EL (cell line): ENCODE data around the gene FAM120B.
A peak's percentile ranks its signal among the peaks of the same experiment; 100 is the strongest.

Source experiments
- DNase-seq: peaks from one replicate; pipeline ENCODE4 v3.0.0-alpha.2; 2016

Gene FAM120B

DNA sequence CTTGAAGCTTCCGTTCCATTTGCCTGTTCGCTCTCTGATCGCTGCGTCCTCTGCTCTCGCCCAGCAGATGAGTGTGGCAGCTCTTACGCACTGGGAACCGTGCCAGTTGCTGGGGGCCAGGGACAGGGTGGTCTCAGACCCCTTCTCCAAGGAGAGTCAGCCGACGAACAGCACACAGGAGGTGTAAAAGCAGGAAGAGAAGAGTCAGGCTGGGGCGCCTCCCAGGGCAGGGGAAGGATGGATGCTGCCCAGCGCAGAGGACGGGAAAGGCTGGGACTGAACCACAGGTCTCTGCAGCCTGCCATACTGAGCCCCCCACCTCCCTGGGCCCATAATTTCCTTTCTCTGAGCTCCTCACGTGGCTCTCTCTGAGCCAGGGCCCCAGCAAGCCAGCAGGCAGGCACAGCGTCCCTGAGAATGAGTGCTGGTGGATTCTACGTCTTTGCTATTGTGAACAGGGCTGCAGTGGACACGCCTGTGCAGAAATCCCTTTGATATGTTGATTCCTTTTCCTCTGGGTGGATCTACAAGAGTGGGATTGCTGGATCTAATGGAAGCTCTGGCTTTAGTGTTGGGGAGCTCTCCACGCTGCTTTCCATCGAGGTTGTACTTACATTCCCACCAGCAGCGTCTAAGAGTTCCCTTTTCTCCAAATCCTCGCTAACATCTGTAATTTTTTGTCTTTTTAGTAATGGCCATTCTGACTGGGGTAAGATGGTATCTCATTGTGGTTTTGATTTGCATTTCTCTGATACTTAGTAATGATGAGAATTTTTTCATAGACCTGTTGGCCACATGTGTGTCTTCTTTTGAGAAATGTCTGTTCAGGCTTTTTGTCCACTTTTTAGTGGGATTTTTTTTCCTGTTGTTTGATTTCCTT lies 142.4 kb downstream of the FAM120B start:
- peak; percentile 45 for DNase-seq

DNA sequence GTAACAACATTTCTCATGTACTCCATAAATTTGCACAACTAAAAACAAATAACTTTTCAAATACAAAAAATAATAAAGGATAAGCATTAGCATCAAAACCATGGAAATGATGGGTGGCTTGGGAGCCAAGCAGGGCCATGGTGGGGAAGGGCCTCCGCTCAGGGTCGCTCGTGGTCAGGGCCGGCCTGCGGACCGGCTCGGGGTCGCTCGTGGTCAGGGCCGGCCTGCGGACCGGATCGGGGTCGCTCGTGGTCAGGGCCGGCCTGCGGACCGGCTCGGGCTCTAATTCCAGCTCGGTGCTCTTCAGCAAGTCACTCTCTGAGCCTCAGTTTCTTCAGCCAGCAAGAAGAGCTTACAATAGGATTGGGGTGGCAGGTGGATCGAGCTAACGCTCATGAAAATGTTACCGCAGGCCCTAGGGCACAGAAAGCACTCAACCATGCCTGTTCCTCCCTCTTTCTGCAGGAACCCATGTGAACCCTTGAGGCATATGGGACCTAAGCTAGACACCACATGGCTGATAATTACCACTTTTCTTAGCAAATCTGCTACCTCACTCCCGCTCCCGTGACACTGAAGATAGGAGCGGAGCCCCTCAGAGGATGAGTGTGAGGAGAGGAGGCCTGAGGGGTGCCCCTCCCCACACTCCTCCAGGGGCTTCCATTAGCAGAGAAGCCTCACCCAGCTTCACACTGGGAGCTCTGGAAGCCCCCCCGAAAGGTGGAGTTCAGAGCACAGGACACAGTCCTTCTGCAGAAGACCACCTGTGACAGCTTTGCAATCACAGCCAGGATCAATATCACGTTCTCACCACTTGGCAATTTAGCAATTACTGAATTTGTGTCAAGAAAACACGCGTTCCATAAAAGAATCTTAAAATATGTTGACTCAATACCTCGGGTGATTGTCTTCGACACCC lies 143.5 kb downstream of the FAM120B start:
- DNase-seq = no peak

DNA sequence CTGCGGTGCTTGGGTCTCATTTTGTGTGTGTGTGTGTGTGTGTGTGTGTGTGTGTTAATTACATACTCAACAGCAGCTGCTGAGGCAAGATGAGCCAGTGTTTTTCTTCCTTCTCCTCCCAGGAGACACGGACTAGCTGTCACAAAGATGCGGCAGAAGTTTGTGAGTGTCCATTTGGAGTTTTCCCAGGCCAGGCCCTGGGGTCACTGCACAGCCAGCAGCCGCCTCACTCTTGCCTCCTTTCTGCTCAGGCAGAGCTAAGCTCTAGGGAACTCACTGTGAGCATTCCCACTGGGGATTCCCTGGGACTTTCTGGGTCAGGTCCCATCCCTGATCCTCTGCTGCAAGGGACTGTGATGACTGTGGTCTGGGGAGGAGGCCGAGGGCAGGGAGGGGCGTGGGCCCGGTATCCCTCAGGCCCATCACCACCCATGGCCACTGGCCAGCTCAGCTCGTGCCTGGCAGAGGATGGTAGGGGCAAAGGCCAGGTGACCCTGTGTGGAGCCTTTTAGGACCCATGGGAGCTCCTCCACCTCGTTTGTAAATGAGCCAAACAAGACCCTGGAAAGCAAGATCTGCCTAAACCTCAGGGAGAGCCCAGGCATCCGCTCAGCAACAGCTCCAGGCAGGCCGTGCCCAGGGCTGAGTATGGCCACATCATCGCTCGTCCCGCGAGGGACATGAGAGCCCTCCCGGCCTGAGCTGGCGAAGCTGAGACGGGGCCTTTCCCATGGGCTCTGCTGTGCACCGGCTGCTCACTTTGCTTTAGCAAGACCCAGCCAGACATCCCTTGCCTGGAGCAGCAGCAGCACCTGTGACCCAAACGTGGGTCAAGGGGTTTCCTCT lies 144.6 kb downstream of the FAM120B start:
- no peak for DNase-seq

DNA sequence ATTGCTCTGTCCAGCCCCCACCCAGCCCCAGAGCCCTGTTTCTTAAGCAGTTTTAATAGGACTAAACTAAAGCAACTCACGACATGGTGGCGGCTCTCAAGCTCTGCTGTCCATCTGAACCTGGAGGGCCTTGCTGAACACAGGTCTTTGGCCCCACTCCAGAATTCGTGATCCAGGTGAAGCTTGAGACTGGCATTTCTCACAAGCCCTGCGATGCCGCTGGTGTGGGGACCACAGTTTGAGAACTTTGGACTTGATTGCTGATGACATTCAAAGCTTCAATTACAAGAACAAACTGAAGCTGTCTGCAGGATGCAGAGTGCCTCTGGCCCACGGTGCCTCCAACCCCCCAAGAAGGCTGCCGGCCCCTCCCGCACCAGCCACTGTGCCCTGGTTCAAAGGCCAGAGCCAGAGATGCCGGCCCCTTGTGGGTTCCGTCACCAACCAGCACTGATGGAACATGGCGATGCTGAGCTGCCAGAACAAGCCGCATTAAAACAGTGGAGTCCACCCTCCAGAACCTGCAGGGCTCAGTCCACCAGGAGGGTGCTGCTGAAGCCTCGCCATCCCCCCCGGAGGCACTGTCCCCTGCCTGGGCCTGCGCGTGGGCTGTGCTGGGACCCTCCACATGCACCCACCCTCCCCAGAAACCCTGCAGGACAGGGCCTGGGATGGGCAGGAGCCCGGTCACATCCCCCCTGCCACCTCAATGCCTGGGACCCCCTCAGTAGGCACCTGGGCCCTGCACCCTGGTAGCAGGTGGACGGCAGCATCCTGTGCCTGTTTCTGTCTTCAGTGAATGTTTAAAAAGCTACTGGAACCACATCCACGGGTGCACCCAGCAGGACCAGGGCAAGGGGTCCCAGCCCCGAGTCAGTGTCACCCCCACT lies 145.4 kb downstream of the FAM120B start:
- no peak for DNase-seq

DNA sequence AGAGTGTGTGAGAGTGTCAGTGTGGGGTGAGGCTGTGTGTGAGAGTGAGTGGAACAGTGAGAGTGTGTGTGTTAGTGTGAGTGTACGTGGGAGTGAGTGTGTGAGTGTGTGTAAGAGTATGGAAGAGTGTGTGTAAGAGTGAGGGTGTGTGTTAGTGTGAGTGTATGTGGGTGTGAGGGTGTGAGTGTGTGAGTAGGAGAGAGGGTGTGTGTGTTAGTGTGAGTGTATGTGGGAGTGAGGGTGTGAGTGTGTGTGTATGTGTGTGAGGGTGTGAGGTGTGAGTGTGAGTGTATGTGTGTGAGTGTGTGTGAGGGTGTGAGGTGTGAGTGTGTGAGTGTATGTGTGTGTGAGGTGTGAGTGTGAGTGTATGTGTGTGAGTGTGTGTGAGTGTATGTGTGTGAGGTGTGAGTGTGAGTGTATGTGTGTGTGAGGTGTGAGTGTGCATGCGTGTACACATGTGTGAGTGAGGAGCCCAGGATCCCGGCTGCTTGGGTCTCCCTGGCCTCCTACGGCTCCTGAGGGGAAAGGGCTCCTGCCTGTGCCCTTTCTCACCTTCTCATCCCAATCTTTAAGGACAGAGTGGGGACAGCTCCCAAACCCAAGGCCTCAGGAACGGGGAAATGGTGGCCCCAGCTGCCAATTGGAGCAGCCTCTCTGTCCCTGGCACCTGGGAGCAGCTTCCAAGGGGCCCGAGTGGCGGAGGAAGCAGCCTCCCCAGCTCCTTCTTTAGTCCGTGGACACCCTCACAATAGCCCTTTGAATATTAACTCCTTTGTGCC lies 146.4 kb downstream of the FAM120B start:
- DNase-seq = no peak

DNA sequence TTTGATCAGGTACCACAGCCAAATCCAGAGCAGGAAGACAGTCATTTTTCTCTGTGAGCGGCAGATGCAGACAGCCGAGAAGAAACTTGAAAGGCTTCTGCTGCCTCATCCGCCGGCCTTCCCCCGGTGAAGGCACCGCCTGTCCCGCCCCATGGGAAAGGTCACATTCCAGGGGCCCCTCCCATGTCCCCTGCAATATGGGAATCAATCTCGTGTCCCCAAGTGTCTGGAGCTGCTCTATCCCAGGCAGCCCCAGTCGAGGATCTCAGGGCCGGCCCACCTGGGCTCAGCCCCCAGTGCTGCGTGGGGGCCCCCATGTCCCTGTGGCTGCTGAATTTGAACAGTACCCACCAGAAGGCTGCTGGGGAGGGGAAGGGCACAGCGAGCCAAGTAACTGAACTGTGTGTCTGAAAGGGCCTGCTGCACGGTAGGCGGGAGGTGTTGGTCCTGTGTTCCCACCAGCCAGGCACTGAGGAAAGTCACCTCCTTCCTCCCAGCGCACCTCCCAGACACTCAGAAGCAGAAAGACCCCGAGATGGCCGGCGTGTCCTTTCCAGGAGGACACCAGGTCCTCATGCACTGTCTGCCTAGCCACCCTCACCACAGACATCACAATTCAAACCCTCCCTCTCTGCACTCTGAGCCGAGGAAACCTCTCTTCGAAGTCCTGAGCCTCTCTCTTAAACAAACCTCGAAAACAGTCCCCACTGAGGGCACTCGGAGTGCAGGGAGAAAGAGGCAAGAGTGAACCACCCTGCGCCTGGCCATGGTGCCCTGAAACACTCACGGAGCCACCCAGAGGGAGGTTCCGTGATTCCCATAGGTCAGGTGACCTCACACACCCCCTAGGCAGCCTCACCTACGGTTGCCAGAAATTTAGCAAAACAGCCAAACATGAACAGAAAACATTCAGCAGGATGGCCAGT lies 147.3 kb downstream of the FAM120B start:
- DNase-seq = no peak

DNA sequence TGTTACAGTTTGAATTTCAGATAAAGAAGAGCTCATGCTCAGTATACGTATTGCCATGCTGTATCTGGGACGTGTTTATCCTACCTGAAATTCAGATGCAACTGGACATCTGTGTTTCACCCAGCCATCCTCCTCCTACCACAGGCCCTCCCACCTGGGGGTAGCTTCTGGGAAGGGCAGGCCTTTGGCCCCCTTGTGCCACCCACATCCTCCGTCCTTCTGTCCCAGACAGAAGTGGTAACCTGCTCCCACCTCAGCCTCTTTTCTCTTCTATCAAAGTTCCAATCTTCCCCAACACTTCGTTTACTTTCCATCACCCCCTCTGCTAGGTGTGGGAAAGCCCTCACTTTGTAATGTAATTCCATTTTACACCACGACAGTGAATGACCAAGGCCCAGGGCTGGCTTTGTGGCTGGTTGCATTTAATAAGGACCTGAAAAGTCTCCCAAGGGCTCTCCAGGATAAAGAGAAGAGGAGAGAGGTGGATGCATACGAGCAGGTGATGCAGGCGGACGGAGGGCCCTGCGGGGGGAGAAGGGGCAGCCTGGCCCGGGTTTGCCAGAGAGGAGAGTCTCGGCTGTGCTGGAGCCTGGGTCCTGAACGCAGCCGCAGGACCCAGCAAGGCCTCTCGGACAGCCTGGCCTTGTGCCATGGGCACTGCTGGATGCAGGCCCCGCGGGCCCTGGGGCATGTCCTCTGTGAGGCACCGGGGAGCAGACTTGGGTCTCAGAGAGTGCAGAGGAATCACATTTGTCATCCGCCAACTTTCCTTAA lies 148.1 kb downstream of the FAM120B start:
- DNase-seq = no peak

DNA sequence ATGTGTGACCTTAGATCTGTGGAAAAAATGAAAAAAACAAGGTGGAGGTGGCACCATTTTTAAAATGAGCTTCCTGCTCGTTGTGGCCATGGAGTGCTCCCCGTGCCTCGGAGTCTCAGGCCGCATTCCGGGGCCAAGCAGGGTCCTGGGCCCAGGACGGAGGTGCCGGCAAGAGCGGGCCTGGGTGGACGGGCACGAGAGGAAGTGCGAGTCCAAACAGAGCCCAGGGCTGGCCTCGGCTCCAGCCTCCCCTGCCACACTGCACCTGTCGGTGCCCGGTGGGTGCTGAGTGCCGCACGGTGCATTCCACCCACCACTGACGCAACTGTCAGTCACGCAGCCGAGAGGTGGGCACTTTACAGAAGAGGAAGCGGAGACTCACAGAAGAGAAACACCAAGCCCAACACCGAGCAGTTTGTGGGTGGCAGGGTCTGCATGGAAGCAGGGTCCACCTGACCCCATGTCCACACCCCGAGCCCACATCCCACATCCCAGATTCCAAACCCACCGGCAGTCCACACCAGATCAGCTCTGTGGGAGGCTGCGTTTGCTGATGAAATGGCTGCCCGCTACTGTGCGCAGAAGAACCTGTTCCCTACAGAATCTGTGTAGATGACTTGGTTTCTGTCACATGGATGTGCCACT lies 148.9 kb downstream of the FAM120B start:
- DNase-seq = no peak

DNA sequence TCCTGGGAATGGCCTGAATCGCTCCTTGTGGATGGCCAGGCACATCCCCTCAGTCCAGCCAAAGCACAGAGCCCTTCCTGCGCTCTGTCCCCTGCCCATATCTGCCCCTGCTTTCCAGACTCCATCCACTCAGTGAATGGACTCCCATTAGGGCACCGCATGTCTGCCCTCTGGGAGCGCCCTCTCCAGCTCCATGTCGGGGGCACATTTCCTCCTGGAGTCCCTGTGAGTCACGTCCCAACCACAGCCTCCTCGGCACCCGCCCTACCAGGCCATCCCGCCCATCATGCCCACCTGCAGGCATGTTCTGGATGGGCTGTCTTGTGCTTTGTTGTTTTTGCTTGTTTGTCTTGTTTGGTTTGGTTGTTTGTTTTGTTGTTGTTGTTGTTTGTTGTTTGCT lies 149.8 kb downstream of the FAM120B start:
- no peak for DNase-seq
